ENCODE measurements around the gene FSTL5.

DNA sequence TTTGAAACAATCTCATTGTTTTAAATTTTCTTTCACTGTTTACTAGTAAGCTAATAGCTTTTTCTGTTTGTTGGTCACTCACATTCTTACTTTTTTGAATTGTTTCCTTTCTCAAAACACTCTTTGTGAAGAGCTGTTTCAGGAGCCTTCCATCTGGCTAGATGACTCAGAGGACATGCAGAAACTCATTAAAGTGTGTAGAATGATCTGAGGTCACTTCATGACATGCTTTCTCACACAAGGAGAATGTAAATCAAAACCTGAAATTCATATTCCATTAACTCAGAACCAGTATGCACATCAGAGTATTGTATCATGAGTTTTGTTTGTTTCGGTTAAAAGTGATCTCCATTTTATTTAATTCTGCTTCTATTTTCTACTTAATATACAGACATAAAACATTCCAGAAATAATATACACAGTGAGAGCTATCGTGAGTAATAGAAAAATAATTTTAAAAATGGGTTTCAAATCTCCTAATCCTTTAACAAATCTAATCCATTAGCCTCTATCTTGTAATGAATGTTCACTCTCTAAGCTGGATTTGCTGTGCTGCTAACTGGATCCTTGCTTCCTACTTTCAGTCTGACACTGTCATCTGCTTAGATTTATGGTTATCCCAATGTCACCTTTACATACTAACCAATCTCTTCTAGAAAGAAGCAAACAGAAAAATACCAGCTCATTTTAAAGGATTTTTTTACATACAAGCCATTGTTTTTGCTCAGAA, 449.6 kb downstream of the FSTL5 start:
- TF ChIP-seq, protein P1, sequence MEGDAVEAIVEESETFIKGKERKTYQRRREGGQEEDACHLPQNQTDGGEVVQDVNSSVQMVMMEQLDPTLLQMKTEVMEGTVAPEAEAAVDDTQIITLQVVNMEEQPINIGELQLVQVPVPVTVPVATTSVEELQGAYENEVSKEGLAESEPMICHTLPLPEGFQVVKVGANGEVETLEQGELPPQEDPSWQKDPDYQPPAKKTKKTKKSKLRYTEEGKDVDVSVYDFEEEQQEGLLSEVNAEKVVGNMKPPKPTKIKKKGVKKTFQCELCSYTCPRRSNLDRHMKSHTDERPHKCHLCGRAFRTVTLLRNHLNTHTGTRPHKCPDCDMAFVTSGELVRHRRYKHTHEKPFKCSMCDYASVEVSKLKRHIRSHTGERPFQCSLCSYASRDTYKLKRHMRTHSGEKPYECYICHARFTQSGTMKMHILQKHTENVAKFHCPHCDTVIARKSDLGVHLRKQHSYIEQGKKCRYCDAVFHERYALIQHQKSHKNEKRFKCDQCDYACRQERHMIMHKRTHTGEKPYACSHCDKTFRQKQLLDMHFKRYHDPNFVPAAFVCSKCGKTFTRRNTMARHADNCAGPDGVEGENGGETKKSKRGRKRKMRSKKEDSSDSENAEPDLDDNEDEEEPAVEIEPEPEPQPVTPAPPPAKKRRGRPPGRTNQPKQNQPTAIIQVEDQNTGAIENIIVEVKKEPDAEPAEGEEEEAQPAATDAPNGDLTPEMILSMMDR (conservative IDR thresholded peaks at IDR 0.05): no peak
- TF ChIP-seq EZH2 (IDR thresholded peaks at IDR 0.05; ENCODE audit: low read depth): no peak
